Measurements from ENCODE around the gene SLC35C1.
"Not testable (repeated sequence)": the region's sequence is repeated elsewhere in the genome, so short reads cannot be mapped to it uniquely, and the experiment has no call there.

SLC35C1 gene

GRCh38 chr11:45788887-45789286 lies 16.1 kb upstream of the SLC35C1 start:
- DNase-seq (ENCODE audit: low read depth): no peak

- no peak for DNase-seq (ENCODE audit: low read depth)
These were observed 13.4 kb upstream of the SLC35C1 start for GRCh38 chr11:45791524-45791923.

GRCh38 chr11:45794169-45794568 lies 10.8 kb upstream of the SLC35C1 start:
- no peak for DNase-seq (ENCODE audit: low read depth)

GRCh38 chr11:45795379-45795778 lies 9.6 kb upstream of the SLC35C1 start:
- DNase-seq (ENCODE audit: low read depth): no peak

- DNase-seq (ENCODE audit: low read depth): no peak
These were observed 8.5 kb upstream of the SLC35C1 start for GRCh38 chr11:45796461-45796861.

- DNase-seq (ENCODE audit: low read depth): no peak
These were observed 6.0 kb upstream of the SLC35C1 start for GRCh38 chr11:45798793-45799441.

- DNase-seq (ENCODE audit: low read depth): no peak
These were observed 5.4 kb upstream of the SLC35C1 start for GRCh38 chr11:45799562-45799961.

- DNase-seq (ENCODE audit: low read depth): no peak
These were observed 4.7 kb upstream of the SLC35C1 start for GRCh38 chr11:45800261-45800660.

- DNase-seq (ENCODE audit: low read depth): no peak
These were observed 3.1 kb upstream of the SLC35C1 start for GRCh38 chr11:45801723-45802315.

- no peak for DNase-seq (ENCODE audit: low read depth)
These were observed 2.2 kb upstream of the SLC35C1 start for GRCh38 chr11:45802531-45803317.

GRCh38 chr11:45803971-45804760 lies 783 bp upstream of the SLC35C1 start:
- peak; percentile 33 for DNase-seq (ENCODE audit: low read depth)

- no peak for DNase-seq (ENCODE audit: low read depth)
These were observed 539 bp downstream of the SLC35C1 start for GRCh38 chr11:45805305-45806071.

- no peak for DNase-seq (ENCODE audit: low read depth)
These were observed 1.4 kb downstream of the SLC35C1 start for GRCh38 chr11:45806072-45806933.

- DNase-seq (ENCODE audit: low read depth): no peak
These were observed 2.2 kb downstream of the SLC35C1 start for GRCh38 chr11:45806937-45807791.

- DNase-seq (ENCODE audit: low read depth): no peak
These were observed 2.9 kb downstream of the SLC35C1 start for GRCh38 chr11:45807792-45808238.

- DNase-seq (ENCODE audit: low read depth): not testable (repeated sequence)
These were observed 3.5 kb downstream of the SLC35C1 start for GRCh38 chr11:45808427-45808826.

- no peak for DNase-seq (ENCODE audit: low read depth)
These were observed 4.8 kb downstream of the SLC35C1 start for GRCh38 chr11:45809456-45810395.

- no peak for DNase-seq (ENCODE audit: low read depth)
These were observed 5.6 kb downstream of the SLC35C1 start for GRCh38 chr11:45810431-45811108.
